IMR-90 (cell line): ENCODE measurements around the gene CREB1.

Experiments
- CTCF ChIP-seq: conservative IDR thresholded peaks from 2 replicates; pipeline ENCODE4 v1.5.1; 2012; ENCODE audit warnings: mild to moderate bottlenecking, low read depth, low read length, improper control_type of control experiment
- MXI1 ChIP-seq: IDR thresholded peaks from 2 replicates; pipeline ENCODE4 v1.6.1; 2012; ENCODE audit warnings: low read depth, mild to moderate bottlenecking, low read length, moderate library complexity, borderline replicate concordance

GRCh38 chr2:207512356-207512755, 17.4 kb upstream of the CREB1 start:
- TF ChIP-seq MXI1 = no peak
- no peak for TF ChIP-seq CTCF
